OCI-LY3 (cell line): ENCODE measurements around the gene IPO7.

Experiments
- H2AFZ ChIP-seq: fragments of 200-600, 300-600 bp; shearing (Covaris generic); 2 replicates; pipeline ENCODE4 v1.6.0; 2014; ENCODE audit warnings: antibody characterized with exemption, low read depth, low read length
- H3K27ac ChIP-seq: fragments of 200-600, 300-600 bp; sonication (generic); 2 replicates; pipeline ENCODE4 v1.5.1; 2014; ENCODE audit warnings: mild to moderate bottlenecking, low read length, moderate library complexity, mixed read lengths
- H3K27me3 ChIP-seq: fragments of 200-600, 300-600 bp; sonication (generic); 2 replicates; pipeline ENCODE4 v1.6.1; 2014; ENCODE audit warnings: low read depth, low read length, mixed read lengths
- H3K36me3 ChIP-seq: fragments of 200-600, 300-600 bp; sonication (generic); replicated peaks from 2 replicates; pipeline ENCODE3; 2014; ENCODE audit warnings: low read depth, low read length, mixed read lengths
- H3K4me1 ChIP-seq: fragments of 300-600, 200-600 bp; sonication (generic); 2 replicates; pipeline ENCODE4 v1.6.1; 2014; ENCODE audit warnings: low read length, mixed read lengths
- H3K4me2 ChIP-seq: fragments of 200-600, 300-600 bp; sonication (generic); 2 replicates; pipeline ENCODE4 v1.6.1; 2014; ENCODE audit warnings: low read length, mixed read lengths
- H3K4me3 ChIP-seq: fragments of 300-600, 200-600 bp; sonication (generic); 2 replicates; pipeline ENCODE4 v1.5.1; 2014; ENCODE audit warnings: antibody characterized with exemption, mild to moderate bottlenecking, low read length, moderate library complexity
- H3K79me2 ChIP-seq: fragments of 300-600, 200-600 bp; shearing (Covaris generic); 2 replicates; pipeline ENCODE4 v1.6.1; 2014; ENCODE audit warnings: mild to moderate bottlenecking, low read length, mixed read lengths
- H3K9ac ChIP-seq: fragments of 300-600, 200-600 bp; shearing (Covaris generic); 2 replicates; pipeline ENCODE4 v1.6.0; 2014; ENCODE audit warnings: mild to moderate bottlenecking, low read length, moderate library complexity
- H3K9me3 ChIP-seq: fragments of 200-600, 300-600 bp; shearing (Covaris generic); 2 replicates; pipeline ENCODE4 v1.6.1; 2014; ENCODE audit warnings: low read length, mixed read lengths; ENCODE audit not compliant: insufficient read depth
- H4K20me1 ChIP-seq: fragments of 200-600, 300-600 bp; sonication (generic); 2 replicates; pipeline ENCODE4 v1.6.1; 2016; ENCODE audit warnings: low read length, mixed read lengths; ENCODE audit not compliant: insufficient read depth
- CTCF ChIP-seq: fragments of 200-600, 300-600 bp; sonication (generic); IDR thresholded peaks from 2 replicates; pipeline ENCODE4 v1.5.1; 2014; ENCODE audit warnings: antibody characterized with exemption, low read length, low read depth
- EZH2phosphoT487 ChIP-seq: fragments of 200-600 bp; shearing (Covaris generic); IDR thresholded peaks from 2 replicates; pipeline ENCODE4 v1.6.1; 2018; ENCODE audit warnings: antibody characterized with exemption, mixed run types, low read depth

Gene IPO7

DNA sequence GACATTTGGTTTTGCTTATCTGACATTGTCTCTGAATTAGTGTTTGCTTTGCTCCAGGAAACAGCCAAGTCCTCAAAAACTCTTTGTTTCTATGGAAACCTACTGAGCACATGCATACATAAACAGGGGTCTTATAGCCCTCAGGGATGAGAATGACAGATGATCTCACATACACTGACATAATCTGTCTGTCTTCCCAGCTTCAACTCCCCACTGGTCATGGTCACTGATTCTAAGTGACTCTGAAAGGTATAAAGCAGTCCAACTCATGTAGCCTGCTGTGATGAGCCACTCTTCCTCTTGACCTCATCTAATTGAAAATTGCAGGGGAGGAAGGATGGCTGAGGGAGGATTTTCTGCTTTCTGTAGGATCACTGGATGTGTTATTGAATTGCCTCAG, 89.0 kb downstream of the IPO7 start:
- Histone ChIP-seq H3K27me3 (no peaks in the 10 kb centered on the region), H3K9me3 (no peaks in the 10 kb centered on the region), H3K4me2 (no peak overlapping the region), H3K27ac (no peak overlapping the region), H3K4me3 (no peak overlapping the region), H3K79me2 (peaks cover 9% of the 10 kb centered on the region; the same call in 1 of the 2 replicates), H3K4me1 (no peaks in the 10 kb centered on the region), H3K9ac (no peak overlapping the region), H4K20me1 (0 out of 2 replicates have a peak, but pooled peaks cover 3% of the 10 kb centered on the region), H2AFZ (no peak overlapping the region), H3K36me3 (peaks cover 11% of the 10 kb centered on the region)
- TF ChIP-seq EZH2phosphoT487, result no peak
- no peak for TF ChIP-seq CTCF

GRCh38 chr11:9479899-9480298, 95.4 kb downstream of the IPO7 start:
- no peak overlapping the region for H3K4me3 ChIP-seq
- H3K27ac ChIP-seq, result no peak overlapping the region
- no peak overlapping the region for H3K9ac ChIP-seq
- H3K36me3 ChIP-seq, result peaks cover 12% of the 10 kb centered on the region
- TF ChIP-seq EZH2phosphoT487 (no peak), CTCF (no peak)
- H3K4me1 ChIP-seq, result no peaks in the 10 kb centered on the region
- H4K20me1 ChIP-seq, result no peaks in the 10 kb centered on the region
- H2AFZ ChIP-seq, result no peak overlapping the region
- H3K79me2 ChIP-seq, result no peaks in the 10 kb centered on the region
- H3K9me3 ChIP-seq, result no peaks in the 10 kb centered on the region
- no peak overlapping the region for H3K4me2 ChIP-seq
- no peaks in the 10 kb centered on the region for H3K27me3 ChIP-seq

GRCh38 chr11:9489080-9489765, 104.8 kb downstream of the IPO7 start:
- Histone ChIP-seq H3K79me2 (no peaks in the 10 kb centered on the region), H3K4me1 (no peaks in the 10 kb centered on the region), H3K4me2 (no peak overlapping the region), H3K4me3 (no peak overlapping the region), H3K36me3 (peaks cover 9% of the 10 kb centered on the region), H4K20me1 (no peaks in the 10 kb centered on the region), H3K27me3 (no peaks in the 10 kb centered on the region), H2AFZ (no peak overlapping the region), H3K9me3 (no peaks in the 10 kb centered on the region), H3K27ac (no peak overlapping the region), H3K9ac (no peak overlapping the region)
- TF ChIP-seq CTCF (no peak), EZH2phosphoT487 (no peak)

DNA sequence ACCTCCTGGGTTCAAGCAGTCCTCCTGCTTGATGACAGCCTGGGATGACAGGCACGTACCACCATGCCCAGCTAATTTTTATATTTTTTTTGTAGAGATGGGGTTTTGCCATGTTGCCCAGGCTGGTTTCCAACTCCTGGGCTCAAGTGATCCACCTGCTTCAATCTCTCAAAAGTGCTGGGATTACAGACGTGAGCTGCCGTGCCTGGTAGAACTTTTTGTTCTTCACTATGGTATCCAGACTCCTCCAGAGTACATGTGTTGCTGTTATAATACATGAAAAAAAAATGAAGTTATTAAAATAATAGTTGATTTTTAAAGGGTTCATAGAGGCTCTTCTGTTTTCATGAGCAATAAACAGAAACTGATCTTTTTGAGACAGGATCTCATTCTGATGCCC, 105.9 kb downstream of the IPO7 start:
- no peak overlapping the region for H3K27ac ChIP-seq
- no peaks in the 10 kb centered on the region for H3K9me3 ChIP-seq
- no peak for TF ChIP-seq EZH2phosphoT487
- no peak for TF ChIP-seq CTCF
- no peaks in the 10 kb centered on the region for H3K79me2 ChIP-seq
- H2AFZ ChIP-seq, result no peak overlapping the region
- peaks cover 9% of the 10 kb centered on the region for H3K36me3 ChIP-seq
- H3K4me3 ChIP-seq, result no peak overlapping the region
- no peaks in the 10 kb centered on the region for H4K20me1 ChIP-seq
- H3K27me3 ChIP-seq, result no peaks in the 10 kb centered on the region
- no peak overlapping the region for H3K4me2 ChIP-seq
- no peak overlapping the region for H3K9ac ChIP-seq
- no peaks in the 10 kb centered on the region for H3K4me1 ChIP-seq
